UCSD-AML1 (cell line): ENCODE data around the gene AMN.

Experiments
- DNase-seq: peaks from one replicate; lab custom pipeline; 2025; ENCODE audit not compliant: unreplicated experiment; lab: John Stamatoyannopoulos, UW

The AMN gene

GRCh38 chr14:102965282-102965681 is 42.8 kb downstream of the AMN start:
- DNase-seq, result no peak

DNA sequence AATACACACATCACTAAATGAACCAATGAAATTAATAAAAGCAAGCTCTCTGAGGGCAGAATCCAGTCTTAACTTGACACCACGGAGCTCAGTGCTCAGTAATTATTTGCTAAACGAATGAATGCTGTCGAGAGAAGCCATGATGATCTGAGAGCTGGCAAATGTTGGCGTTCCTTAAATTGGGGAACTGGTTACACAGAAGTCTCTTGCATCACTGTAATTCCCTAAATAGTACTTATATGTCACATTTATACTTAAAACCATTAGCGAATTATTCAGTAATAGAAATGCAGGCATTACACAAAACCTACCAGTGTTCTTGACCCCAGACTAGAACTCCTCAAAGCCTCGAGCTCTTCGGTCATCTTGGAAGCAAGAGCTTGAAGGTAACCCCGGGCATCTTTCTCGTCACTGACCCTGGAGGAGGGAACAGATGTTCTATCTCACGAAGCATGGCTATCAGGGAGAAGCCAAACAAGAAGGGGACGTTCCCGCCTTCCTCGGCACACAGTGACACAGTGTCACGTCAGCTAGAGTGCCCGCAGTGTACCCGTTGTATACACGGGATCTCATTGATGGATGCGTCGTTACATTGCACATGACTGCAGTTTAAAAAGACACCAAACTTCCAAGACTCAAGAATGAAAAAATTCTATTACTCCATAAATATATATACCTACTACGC is 43.6 kb downstream of the AMN start:
- no peak for DNase-seq

DNA sequence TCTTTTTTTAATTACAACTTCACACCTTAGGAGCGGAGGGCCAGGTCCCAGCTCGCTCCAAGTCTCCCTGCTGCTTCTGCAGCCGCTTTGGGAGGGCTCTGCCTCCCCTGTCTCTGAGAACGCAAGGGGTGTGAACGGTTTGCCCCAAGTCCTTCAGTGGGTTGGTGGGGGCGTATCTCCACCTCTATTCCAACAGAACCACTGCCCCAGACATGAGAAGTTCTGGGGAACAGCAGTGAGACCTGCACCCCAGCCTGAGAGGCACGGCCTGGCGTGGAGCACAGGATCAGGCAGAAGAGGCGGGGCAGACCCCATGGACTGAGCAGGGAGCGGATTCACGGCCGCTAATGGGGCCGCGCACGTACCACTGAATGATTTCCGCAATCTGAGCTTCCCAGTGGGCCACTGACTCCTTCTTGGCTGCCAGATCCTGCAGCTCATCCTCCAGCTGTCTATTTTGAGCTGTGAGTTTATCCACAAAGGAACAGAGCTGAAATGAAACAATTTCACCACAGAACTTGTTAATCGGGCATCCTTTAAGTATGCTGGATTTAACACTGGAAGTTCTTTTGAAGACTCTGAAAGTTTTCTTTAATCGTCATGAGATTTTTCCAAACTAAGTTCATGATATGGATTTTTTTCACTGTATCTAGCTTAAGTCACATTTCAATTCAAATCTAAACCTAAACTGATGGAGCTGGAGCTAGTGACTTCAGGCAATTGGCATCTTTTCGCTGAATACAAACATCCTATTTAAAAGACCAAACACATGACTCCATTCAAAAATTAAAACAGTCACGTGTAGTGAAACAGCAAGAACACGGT is 44.4 kb downstream of the AMN start:
- no peak for DNase-seq

DNA sequence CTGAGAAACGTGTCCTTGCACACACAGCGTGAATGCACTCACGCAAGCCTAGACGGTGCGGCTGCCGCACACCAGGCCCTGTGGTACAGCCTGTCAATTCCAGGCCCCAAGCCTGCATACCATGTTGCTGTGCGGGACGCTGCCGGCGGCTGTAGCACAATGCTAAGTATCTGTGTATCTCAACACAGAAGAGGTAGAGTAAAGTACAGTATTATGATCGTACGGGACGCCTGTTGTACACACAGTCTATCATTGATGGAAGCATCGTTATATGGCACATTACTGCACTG is 45.0 kb downstream of the AMN start:
- DNase-seq, result no peak

DNA sequence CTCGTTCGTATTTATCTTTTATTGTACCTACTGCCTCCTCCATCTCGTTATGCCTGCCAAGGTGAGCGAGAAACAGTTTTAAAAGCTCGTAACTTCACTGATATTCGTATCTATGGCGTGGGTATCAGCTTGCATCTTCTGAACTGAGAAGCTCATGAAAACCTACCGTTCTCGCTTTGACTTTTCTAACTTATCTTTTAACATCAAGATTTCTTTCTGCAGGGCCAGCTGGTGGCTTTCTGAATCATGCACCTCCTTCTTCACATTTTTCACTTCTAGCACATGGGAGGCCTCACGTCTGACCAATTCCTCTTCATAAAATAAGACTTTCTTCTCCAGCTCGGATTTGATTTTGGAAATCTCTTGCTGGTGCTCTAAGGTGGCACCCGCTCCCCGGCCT is 45.8 kb downstream of the AMN start:
- DNase-seq, result no peak

GRCh38 chr14:102969060-102969791 is 46.8 kb downstream of the AMN start:
- DNase-seq, result no peak

DNA sequence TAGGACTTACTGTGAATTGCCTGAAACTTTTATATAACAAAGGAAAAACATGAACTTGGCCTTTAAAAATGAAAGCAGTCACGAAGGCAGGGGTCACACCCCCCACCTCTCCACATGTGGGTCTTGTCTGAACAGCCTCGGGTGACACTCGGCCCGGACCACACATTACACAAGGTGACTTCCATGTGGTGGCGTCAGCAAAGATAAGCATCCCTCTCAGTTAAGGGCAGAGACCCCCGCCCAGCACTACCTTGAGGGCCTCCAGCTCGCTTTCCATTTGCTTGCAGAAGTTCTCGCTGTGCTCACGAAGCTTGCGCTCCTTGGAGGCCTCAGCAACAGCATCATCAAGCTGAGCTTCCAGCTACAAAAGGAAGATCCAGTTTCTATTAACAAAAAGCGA is 47.4 kb downstream of the AMN start:
- DNase-seq, result no peak

GRCh38 chr14:102970496-102970895 is 48.0 kb downstream of the AMN start:
- DNase-seq, result no peak

GRCh38 chr14:102971314-102971713 is 48.9 kb downstream of the AMN start:
- DNase-seq, result no peak

GRCh38 chr14:102971836-102972606 is 49.6 kb downstream of the AMN start:
- no peak for DNase-seq

DNA sequence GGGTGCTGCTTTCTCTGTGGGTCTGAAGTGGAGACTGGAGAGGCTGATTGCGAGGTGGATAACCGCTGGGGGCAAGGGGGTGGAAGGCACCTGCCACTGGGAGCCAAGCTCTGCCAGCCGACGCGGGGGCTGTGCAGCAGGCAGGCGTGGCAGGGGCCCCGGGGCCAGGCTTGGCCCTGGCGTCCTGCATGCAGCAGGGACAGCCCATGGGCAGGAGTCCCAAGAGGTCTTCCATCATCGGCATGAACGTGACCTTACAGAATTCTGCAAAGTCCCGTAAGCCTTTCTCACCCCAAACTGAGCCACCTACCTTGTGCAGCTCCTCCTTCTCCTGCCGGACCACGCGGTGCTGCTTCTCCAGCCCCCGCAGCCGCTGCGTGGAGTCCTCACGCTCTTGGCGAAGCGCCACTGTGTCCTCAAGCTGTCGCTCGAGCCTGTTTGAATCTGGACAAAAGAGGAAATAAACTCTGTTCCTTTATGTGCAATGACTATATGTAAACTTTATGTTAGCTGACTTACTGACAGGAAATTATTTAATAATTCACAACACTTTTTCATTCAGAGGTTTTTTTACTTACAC is 51.3 kb downstream of the AMN start:
- DNase-seq, result no peak

DNA sequence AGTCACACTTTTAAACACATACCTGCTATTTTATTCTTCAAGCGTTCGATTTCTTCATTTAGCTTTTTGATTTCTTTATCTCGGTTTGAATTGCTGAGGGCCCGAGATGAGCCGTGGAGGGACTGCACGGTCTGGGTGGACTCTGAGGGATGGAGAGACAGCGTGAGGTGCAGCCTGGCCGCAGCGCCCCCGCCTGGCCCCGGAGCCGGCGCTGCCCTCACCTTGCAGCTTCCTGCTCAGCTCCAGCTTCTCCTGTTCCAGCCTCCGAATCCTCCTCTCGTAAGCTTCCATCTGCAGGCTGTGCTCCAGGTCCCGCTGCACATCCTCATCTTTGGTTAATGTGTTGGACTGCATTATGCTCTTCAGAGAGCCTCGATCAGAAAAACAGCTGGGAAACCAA is 53.2 kb downstream of the AMN start:
- no peak for DNase-seq

DNA sequence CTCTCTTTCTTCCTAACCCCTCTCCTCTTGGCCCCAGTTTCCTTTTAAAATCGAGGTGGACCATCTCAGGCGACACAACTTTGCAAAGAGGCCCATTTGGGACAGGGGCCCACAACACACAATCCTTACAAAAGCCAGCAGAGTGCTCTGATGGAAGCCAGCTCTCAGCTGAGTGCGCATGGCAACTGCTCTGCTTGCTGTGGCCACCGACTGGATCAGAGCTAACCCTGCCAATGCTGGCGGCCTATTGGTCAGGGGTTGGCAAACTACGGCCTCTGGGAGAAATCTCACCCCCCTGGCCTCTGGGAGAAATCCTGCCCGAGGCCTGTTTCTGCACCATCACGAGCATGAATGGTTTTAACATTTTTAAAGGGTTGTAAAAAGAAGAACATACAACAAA is 55.0 kb downstream of the AMN start:
- DNase-seq, result no peak

GRCh38 chr14:102979406-102979805 is 56.9 kb downstream of the AMN start:
- DNase-seq, result no peak

- no peak for DNase-seq
Observed at GRCh38 chr14:102980409-102980810, 57.9 kb downstream of the AMN start.
